Neural crest cell (in vitro differentiated cells): ENCODE measurements around the gene HDAC9. TPM values are rescaled to one million over a fixed set of nuclear protein-coding genes. Genes with fewer than 3 reads are reported as not detected.
"Not testable (repeated sequence)": the region's sequence is repeated elsewhere in the genome, so short reads cannot be mapped to it uniquely, and the experiment has no call there.

Experiments used
- DNase-seq: peaks from one replicate; pipeline ENCODE4 v3.0.0; 2021; ENCODE audit warnings: low read depth, mixed read lengths, low spot score
- H3K27ac Mint-ChIP-seq: one replicate; pipeline ENCODE4 v1.8.0; 2021; ENCODE audit warnings: mild to moderate bottlenecking, mixed read lengths; ENCODE audit not compliant: unreplicated experiment
- H3K27me3 Mint-ChIP-seq: 2 replicates; pipeline ENCODE4 v1.8.0; 2021; ENCODE audit warnings: low read depth, mild to moderate bottlenecking, mixed read lengths
- H3K36me3 Mint-ChIP-seq: 2 replicates; pipeline ENCODE4 v1.8.0; 2021; ENCODE audit warnings: low read depth, mild to moderate bottlenecking, mixed read lengths
- H3K4me1 Mint-ChIP-seq: 2 replicates; pipeline ENCODE4 v1.8.0; 2021; ENCODE audit warnings: mixed read lengths
- H3K4me3 Mint-ChIP-seq: one replicate; pipeline ENCODE4 v1.8.0; 2021; ENCODE audit warnings: mild to moderate bottlenecking, mixed read lengths
- H3K9me3 Mint-ChIP-seq: 2 replicates; pipeline ENCODE4 v1.8.0; 2021; ENCODE audit warnings: mixed read lengths
- CTCF ChIP-seq: fragments of 200-600 bp; sonication (generic); conservative IDR thresholded peaks from 2 replicates; pipeline ENCODE4 v1.5.0; 2021; ENCODE audit warnings: antibody characterized with exemption, mild to moderate bottlenecking
- total RNA-seq: library from RNA; stranded (reverse); gene quantifications from 2 replicates; pipeline ENCODE4 v1.2.1, GENCODE V29; 2021

The HDAC9 gene
- total RNA-seq, 1 donor from 2014 or later = 32.3 TPM

GRCh38 chr7:18978108-18978495 is 482.6 kb downstream of the HDAC9 start:
- Mint-ChIP-seq H3K4me3 (no peak overlapping the region), H3K27ac (no peak overlapping the region), H3K36me3 (peaks cover 2% of the 10 kb centered on the region), H3K4me1 (peaks cover 12% of the 10 kb centered on the region), H3K9me3 (peaks cover 10% of the 10 kb centered on the region), H3K27me3 (no peaks in the 10 kb centered on the region)
- no peak for DNase-seq
- TF ChIP-seq CTCF = no peak

- H3K27me3 Mint-ChIP-seq, H3K36me3 Mint-ChIP-seq, H3K9me3 Mint-ChIP-seq, H3K4me3 Mint-ChIP-seq, H3K4me1 Mint-ChIP-seq, DNase-seq, H3K27ac Mint-ChIP-seq: not testable (repeated sequence)
These were observed 495.2 kb downstream of the HDAC9 start for GRCh38 chr7:18990700-18991099.

GRCh38 chr7:18993933-18994668 is 498.6 kb downstream of the HDAC9 start:
- Mint-ChIP-seq H3K27ac (peak overlapping the region; percentile 35), H3K27me3 (no peaks in the 10 kb centered on the region), H3K4me3 (no peak overlapping the region), H3K9me3 (no peaks in the 10 kb centered on the region), H3K36me3 (peaks cover 3% of the 10 kb centered on the region), H3K4me1 (peaks cover 11% of the 10 kb centered on the region)
- DNase-seq = no peak
- TF ChIP-seq CTCF = no peak

- peaks cover 3% of the 10 kb centered on the region for H3K36me3 Mint-ChIP-seq
- H3K27me3 Mint-ChIP-seq = no peaks in the 10 kb centered on the region
- peaks cover 11% of the 10 kb centered on the region for H3K4me1 Mint-ChIP-seq
- no peak overlapping the region for H3K4me3 Mint-ChIP-seq
- H3K27ac Mint-ChIP-seq = no peak overlapping the region
- no peaks in the 10 kb centered on the region for H3K9me3 Mint-ChIP-seq
- DNase-seq = no peak
- no peak for TF ChIP-seq CTCF
These were observed 499.7 kb downstream of the HDAC9 start for GRCh38 chr7:18995270-18995671.

GRCh38 chr7:18995811-18996426 is 500.4 kb downstream of the HDAC9 start:
- peaks cover 11% of the 10 kb centered on the region for H3K4me1 Mint-ChIP-seq
- no peaks in the 10 kb centered on the region for H3K9me3 Mint-ChIP-seq
- H3K4me3 Mint-ChIP-seq = no peak overlapping the region
- H3K27ac Mint-ChIP-seq = no peak overlapping the region
- H3K36me3 Mint-ChIP-seq = peaks cover 1% of the 10 kb centered on the region
- no peak for DNase-seq
- no peak for TF ChIP-seq CTCF
- no peaks in the 10 kb centered on the region for H3K27me3 Mint-ChIP-seq

- H3K4me3 Mint-ChIP-seq = no peak overlapping the region
- H3K4me1 Mint-ChIP-seq = peaks cover 11% of the 10 kb centered on the region
- no peaks in the 10 kb centered on the region for H3K27me3 Mint-ChIP-seq
- H3K27ac Mint-ChIP-seq = no peak overlapping the region
- no peak for DNase-seq
- no peaks in the 10 kb centered on the region for H3K9me3 Mint-ChIP-seq
- TF ChIP-seq CTCF = no peak
- no peaks in the 10 kb centered on the region for H3K36me3 Mint-ChIP-seq
These were observed 501.0 kb downstream of the HDAC9 start for GRCh38 chr7:18996583-18996982.
